Measurements from ENCODE around the gene PTBP3.

Gene PTBP3

DNA sequence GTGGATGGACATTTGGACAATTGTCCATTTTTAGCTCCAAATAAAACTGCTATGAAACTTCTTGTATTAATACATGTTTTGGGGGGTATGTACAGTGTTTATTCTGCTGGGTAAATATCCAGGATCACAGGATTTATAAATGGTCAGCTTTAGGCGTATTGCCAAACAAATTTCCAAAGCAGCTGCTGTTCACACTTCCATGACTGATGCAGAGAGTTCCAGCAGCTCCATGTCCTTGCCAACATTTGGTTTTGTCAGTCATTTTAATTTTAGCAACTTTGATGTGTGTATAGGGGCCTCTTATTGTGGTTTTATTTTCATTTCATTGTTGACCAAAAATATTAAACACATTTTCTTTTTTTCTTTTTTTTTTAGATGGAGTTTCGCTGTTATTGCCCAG is 148.5 kb downstream of the PTBP3 start:
- no peak for DNase-seq (ENCODE audit: low read depth)
- H3K4me3 ChIP-seq (ENCODE audit: control insufficient read depth, low read depth, low read length) = no peak overlapping the region
- TF ChIP-seq, protein P1, sequence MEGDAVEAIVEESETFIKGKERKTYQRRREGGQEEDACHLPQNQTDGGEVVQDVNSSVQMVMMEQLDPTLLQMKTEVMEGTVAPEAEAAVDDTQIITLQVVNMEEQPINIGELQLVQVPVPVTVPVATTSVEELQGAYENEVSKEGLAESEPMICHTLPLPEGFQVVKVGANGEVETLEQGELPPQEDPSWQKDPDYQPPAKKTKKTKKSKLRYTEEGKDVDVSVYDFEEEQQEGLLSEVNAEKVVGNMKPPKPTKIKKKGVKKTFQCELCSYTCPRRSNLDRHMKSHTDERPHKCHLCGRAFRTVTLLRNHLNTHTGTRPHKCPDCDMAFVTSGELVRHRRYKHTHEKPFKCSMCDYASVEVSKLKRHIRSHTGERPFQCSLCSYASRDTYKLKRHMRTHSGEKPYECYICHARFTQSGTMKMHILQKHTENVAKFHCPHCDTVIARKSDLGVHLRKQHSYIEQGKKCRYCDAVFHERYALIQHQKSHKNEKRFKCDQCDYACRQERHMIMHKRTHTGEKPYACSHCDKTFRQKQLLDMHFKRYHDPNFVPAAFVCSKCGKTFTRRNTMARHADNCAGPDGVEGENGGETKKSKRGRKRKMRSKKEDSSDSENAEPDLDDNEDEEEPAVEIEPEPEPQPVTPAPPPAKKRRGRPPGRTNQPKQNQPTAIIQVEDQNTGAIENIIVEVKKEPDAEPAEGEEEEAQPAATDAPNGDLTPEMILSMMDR (IDR thresholded peaks at IDR 0.05; ENCODE audit: control insufficient read depth, insufficient read depth, low read depth, low read length, missing control alignments) = no peak

DNA sequence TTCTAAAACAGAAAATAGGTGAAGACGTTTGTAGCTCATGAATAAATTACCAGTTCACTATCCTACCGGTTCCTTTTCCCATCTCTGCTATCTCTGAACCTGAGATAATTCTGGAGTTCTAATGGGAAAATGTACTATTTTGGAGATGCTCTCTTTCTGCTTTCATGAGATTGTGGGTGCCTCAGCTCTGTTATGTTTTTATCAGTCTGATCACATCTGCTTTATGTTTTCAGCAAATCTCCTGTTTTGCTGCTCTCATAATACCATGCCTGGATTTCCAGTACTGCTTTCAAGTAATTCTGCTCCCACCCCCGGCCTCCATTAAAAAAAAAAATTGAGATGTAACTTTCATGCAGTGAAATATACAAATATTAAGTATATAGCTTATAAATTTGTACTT is 149.2 kb downstream of the PTBP3 start:
- no peak for DNase-seq (ENCODE audit: low read depth)
- TF ChIP-seq, protein P1 (IDR thresholded peaks at IDR 0.05; ENCODE audit: control insufficient read depth, insufficient read depth, low read depth, low read length, missing control alignments) = no peak
- H3K4me3 ChIP-seq (ENCODE audit: control insufficient read depth, low read depth, low read length) = no peak overlapping the region

DNA sequence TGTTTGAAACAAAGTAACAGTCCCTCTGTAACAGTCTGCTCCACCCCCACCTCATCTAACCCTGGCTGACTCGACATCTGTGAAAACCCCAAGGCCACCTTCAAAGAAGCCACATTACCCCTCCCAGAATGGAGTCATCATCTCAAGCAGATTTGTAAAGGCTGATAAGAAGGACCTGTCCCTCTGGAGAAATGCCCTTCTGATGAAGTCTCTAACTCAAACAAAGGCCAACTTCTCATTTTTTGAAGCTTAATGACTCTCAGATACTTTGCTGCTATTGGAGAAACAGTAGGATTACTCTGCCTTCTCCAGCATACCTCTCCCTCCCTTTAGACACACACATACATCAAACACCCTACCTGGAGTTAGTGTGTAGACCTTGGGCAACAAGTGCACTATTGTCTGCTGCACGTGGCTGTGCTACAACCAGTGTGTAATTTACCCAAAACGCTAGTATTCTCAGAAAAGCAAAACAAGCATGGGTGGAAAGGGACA is 153.0 kb downstream of the PTBP3 start:
- TF ChIP-seq, protein P1 (IDR thresholded peaks at IDR 0.05; ENCODE audit: control insufficient read depth, insufficient read depth, low read depth, low read length, missing control alignments) = no peak
- no peak for DNase-seq (ENCODE audit: low read depth)
- H3K4me3 ChIP-seq (ENCODE audit: control insufficient read depth, low read depth, low read length) = no peak overlapping the region

DNA sequence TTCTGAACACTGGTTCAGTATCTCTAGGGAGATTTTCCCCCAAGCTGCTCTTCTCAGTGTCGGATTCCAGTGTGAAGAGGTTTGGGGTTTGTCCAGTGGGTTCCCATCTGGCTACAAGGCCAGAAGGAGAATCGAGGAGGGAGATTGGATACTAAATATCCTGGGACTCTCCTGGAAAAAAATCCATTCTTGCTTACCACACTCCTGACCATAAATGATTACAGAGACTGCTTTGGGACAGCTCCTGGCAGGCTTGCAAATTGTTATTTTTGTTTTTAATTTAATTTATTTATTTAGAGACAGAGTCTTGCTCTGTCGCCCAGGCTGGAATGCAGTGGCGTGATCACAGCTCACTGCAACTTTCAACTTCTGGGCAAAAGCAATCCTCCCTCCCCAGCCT is 153.6 kb downstream of the PTBP3 start:
- TF ChIP-seq, protein P1 (IDR thresholded peaks at IDR 0.05; ENCODE audit: control insufficient read depth, insufficient read depth, low read depth, low read length, missing control alignments) = no peak
- H3K4me3 ChIP-seq (ENCODE audit: control insufficient read depth, low read depth, low read length) = no peak overlapping the region
- DNase-seq (ENCODE audit: low read depth) = no peak

DNA sequence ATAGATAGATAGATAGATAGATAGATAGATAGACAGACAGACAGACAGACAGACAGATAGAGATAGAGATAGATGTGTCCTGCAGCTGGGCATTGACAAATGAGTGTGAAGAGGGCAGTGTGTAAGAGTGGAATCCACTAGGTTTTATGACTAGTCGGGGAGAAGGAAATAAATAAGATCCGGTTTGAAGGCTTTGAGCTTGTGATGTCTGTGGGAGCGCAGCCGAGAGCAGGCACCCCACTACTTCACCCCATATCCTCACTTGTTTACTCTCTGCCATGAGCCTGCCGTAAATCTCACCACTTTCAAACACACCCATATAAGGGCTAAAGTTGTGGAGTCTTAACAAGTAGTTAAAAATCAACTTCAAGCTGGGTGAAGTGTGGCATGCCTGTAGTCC is 156.9 kb downstream of the PTBP3 start:
- no peak for DNase-seq (ENCODE audit: low read depth)

DNA sequence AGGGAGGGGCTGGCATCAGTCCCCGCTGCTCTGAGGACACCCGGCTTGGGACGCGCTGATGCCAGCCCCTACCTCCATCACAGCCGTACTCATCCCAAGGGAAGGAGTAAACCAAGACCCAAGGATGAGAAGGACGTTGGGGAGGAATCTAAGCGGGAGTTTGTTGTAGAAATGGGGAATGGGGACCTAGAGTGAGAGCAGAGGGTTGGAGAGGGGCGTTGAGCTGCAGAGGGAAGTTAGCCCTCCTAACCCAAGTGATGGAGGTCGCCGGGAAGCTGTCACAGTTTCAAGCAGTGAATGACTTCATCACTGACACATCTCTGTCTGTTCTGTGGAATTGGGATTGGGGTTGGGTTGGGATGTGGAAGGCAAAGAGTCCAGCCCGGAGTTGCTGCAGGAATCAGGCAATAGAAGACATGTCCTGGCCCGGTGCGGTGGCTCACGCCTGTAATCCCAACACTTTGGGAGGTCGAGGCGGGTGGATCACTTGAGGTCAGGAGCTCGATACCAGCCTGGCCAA is 157.6 kb downstream of the PTBP3 start:
- no peak overlapping the region for H3K4me3 ChIP-seq (ENCODE audit: control insufficient read depth, low read depth, low read length)
- TF ChIP-seq, protein P1 (IDR thresholded peaks at IDR 0.05; ENCODE audit: control insufficient read depth, insufficient read depth, low read depth, low read length, missing control alignments) = no peak
- no peak for DNase-seq (ENCODE audit: low read depth)

More for the DNA sequence above, 156.9 kb downstream of the PTBP3 start:
- TF ChIP-seq, protein P1 (IDR thresholded peaks at IDR 0.05; ENCODE audit: control insufficient read depth, insufficient read depth, low read depth, low read length, missing control alignments) = no peak
- H3K4me3 ChIP-seq (ENCODE audit: control insufficient read depth, low read depth, low read length) = no peak overlapping the region
